ENCODE measurements around the gene USP31.

USP31 gene

DNA sequence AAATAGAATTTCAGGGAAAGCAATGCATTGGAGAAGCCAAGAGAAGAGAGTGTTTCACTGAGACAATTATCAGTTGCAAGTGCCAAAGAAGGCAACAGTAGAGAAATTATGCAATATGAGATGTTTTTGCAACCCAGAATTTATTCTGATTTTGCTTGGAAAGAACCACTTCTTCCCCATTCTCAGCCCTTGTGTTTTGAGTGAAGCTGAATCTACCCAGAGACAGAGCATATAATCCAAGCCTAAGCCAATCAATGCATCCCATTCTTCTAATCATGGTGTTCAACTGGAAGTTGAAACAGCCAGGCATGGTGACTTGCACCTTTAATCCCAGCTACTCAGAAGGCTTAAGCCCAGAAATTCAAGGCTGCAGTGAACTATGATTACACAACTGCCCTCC, 26.4 kb upstream of the USP31 start:
- DNase-seq (ENCODE audit: low read depth), result no peak
- TF ChIP-seq, protein P1, sequence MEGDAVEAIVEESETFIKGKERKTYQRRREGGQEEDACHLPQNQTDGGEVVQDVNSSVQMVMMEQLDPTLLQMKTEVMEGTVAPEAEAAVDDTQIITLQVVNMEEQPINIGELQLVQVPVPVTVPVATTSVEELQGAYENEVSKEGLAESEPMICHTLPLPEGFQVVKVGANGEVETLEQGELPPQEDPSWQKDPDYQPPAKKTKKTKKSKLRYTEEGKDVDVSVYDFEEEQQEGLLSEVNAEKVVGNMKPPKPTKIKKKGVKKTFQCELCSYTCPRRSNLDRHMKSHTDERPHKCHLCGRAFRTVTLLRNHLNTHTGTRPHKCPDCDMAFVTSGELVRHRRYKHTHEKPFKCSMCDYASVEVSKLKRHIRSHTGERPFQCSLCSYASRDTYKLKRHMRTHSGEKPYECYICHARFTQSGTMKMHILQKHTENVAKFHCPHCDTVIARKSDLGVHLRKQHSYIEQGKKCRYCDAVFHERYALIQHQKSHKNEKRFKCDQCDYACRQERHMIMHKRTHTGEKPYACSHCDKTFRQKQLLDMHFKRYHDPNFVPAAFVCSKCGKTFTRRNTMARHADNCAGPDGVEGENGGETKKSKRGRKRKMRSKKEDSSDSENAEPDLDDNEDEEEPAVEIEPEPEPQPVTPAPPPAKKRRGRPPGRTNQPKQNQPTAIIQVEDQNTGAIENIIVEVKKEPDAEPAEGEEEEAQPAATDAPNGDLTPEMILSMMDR (IDR thresholded peaks at IDR 0.05; ENCODE audit: control insufficient read depth, insufficient read depth, low read depth, low read length, missing control alignments), result no peak
- no peak overlapping the region for H3K4me3 ChIP-seq (ENCODE audit: control insufficient read depth, low read depth, low read length)

DNA sequence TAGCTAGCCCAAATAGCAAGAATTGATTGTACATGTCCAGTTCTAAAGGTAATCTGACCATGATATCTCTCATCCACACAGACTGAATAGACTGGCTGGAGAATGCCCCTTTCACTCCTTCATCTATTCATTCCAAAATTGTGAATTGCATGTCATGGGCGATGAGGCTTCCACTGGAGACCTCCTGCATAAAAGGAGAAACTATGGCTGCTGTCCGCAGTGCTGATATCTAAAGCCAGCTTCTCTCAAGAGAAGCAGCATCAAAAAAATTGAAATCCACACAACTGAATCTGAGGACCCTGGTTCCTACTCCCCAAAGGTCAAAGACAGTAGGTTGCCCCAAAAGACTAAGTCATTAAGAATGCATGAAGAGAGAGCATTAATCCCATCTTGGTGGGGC, 25.4 kb upstream of the USP31 start:
- TF ChIP-seq, protein P1 (IDR thresholded peaks at IDR 0.05; ENCODE audit: control insufficient read depth, insufficient read depth, low read depth, low read length, missing control alignments), result no peak
- DNase-seq (ENCODE audit: low read depth), result no peak

DNA sequence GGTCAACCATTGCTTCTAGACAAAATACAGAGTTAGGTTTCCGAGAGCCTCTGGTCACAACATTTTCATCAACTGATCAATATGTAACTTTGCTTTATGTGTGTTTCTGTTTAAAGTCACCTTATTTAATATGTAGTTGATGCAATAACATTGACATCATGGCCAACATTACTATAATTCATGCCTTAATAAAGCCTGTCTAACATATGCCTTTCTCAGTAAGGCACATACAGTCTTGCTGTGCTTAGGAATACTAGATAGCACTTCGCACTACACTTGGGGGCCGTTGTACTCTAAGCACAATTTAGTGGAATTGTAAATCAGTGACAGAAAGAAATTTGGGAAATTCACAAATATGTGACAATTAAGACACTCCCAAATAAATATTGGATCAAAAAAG, 23.7 kb upstream of the USP31 start:
- DNase-seq (ENCODE audit: low read depth), result no peak
- TF ChIP-seq, protein P1 (IDR thresholded peaks at IDR 0.05; ENCODE audit: control insufficient read depth, insufficient read depth, low read depth, low read length, missing control alignments), result no peak
- H3K4me3 ChIP-seq (ENCODE audit: control insufficient read depth, low read depth, low read length), result no peak overlapping the region

More for the DNA sequence above, 25.4 kb upstream of the USP31 start:
- H3K4me3 ChIP-seq (ENCODE audit: control insufficient read depth, low read depth, low read length), result no peak overlapping the region

DNA sequence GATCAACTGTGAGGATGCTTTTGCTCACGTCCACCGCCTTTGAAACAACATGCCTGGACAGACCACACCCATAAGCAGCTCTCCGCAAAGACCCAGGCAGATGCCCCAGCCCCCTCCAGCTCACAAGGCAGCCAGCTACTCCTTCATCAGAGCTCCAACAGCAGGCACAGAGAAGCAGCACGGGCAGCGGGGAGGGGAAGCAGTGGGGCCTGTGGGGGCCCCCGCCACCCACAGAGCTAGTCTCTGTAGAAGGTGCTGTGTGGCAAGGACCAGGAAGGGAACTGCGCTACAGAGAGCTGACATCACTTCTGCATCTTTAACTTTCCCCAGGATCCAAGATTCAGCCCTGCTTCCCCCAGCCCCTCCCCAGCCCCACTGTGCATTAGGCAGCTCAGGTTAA, 23.3 kb upstream of the USP31 start:
- TF ChIP-seq, protein P1 (IDR thresholded peaks at IDR 0.05; ENCODE audit: control insufficient read depth, insufficient read depth, low read depth, low read length, missing control alignments), result no peak
- no peak for DNase-seq (ENCODE audit: low read depth)
- H3K4me3 ChIP-seq (ENCODE audit: control insufficient read depth, low read depth, low read length), result no peak overlapping the region

DNA sequence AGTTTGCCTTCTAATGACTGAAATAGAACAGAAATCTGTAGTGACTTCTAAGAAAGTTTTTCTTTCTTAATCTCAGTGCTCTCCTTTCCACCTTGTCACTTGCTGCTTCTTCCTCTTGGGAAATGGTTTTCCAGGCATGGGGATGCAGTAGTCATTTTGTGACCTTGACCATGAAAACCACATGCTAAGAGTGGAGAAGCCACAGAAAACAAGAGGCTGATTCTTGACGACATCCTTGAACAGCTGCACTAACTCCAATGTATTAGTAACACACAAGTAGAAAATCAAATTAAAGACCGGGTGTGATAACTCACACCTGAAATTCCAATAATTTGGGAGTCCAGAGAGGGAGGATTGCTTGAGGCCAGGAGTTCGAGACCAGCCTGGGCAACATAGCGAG, 15.5 kb upstream of the USP31 start:
- TF ChIP-seq, protein P1 (IDR thresholded peaks at IDR 0.05; ENCODE audit: control insufficient read depth, insufficient read depth, low read depth, low read length, missing control alignments), result no peak
- H3K4me3 ChIP-seq (ENCODE audit: control insufficient read depth, low read depth, low read length), result no peak overlapping the region
- no peak for DNase-seq (ENCODE audit: low read depth)

DNA sequence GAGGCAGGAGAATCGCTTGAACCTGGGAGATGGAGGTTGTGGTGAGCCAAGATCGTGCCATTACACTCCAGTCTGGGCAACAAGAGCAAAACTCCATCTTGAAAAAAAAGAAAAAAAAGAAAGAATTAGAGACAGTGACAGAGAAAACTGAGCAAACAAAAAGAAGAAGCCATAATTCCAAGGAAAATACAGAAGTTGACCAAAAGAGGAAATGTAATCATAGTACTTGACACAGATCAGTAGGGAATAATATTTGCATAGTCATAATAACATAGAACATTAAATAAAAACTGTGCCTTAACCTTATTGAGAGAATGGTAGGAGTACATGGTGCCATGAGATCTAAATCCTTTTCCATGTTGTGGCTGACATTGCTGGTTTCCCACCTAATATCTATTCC, 14.7 kb upstream of the USP31 start:
- no peak overlapping the region for H3K4me3 ChIP-seq (ENCODE audit: control insufficient read depth, low read depth, low read length)
- TF ChIP-seq, protein P1 (IDR thresholded peaks at IDR 0.05; ENCODE audit: control insufficient read depth, insufficient read depth, low read depth, low read length, missing control alignments), result no peak
- DNase-seq (ENCODE audit: low read depth), result no peak

DNA sequence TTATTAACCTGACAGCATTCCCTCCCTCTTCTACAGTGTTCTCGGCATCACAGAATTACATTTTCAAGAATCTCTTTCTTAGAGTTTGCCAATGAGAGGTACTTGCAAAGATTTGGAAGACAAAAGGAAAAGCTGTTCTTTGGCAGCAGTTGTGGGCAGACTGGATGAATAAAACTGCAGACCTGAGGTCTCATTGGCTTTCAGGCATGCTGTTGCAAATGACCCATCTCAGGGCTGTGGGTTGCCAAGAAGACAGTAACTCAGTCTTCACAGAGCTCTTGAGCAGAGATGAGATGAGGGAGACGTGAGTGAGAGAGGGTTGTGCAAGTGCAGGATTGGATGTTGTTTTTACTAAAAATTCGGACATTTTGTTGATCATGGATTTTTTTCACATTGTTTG, 11.3 kb upstream of the USP31 start:
- no peak overlapping the region for H3K4me3 ChIP-seq (ENCODE audit: control insufficient read depth, low read depth, low read length)
- TF ChIP-seq, protein P1 (IDR thresholded peaks at IDR 0.05; ENCODE audit: control insufficient read depth, insufficient read depth, low read depth, low read length, missing control alignments), result no peak
- DNase-seq (ENCODE audit: low read depth), result no peak
